ENCODE data around the gene FAM13A. TPM values are rescaled to one million over a fixed set of nuclear protein-coding genes. Genes with fewer than 3 reads are reported as not detected.

Gene FAM13A
- total RNA-seq, 1 donor from 2014 or later = 54.7 TPM

GRCh38 chr4:88814043-88814617, 242.9 kb downstream of the FAM13A start:
- peak; percentile 25 for DNase-seq (ENCODE audit: low spot score)

- no peak for DNase-seq (ENCODE audit: low spot score)
These were observed 244.0 kb downstream of the FAM13A start for GRCh38 chr4:88813013-88813412.

- DNase-seq (ENCODE audit: low spot score) = no peak
These were observed 244.6 kb downstream of the FAM13A start for GRCh38 chr4:88812420-88812819.

- DNase-seq (ENCODE audit: low spot score) = no peak
These were observed 245.1 kb downstream of the FAM13A start for GRCh38 chr4:88811904-88812303.

GRCh38 chr4:88810325-88810724, 246.7 kb downstream of the FAM13A start:
- DNase-seq (ENCODE audit: low spot score) = peak; percentile 51

DNA sequence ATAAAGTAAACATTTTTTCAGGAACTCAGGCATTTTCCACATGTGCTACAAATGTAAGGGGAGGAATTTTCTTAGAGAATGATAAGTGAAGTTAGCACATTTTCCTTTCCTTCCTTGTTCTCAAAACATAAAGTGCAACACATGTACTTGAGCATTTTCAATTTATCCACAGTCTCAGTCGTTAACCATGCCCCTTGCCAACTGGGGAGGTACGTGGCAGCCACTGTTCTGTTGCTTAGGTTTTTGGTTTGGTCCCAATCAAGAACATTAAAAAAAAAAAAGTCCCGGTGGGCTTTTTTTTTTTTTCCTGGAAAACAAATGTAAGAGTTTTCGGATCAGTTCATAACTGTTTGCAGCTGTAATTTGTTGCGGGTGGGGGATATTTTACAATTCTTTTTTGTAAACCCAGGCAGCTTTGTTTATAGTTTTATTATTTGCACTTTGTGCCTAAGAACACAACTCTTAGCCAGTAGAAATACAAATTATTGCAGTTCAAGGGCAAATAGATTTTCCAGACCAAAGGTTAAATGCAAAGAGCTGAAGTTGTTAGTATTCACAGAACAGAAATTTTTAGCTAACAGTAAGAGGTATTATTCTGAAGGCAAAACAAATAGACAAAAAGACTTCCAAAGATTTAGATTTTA, 247.3 kb downstream of the FAM13A start:
- no peak for DNase-seq (ENCODE audit: low spot score)

- no peak for DNase-seq (ENCODE audit: low spot score)
These were observed 247.9 kb downstream of the FAM13A start for GRCh38 chr4:88809101-88809500.

DNA sequence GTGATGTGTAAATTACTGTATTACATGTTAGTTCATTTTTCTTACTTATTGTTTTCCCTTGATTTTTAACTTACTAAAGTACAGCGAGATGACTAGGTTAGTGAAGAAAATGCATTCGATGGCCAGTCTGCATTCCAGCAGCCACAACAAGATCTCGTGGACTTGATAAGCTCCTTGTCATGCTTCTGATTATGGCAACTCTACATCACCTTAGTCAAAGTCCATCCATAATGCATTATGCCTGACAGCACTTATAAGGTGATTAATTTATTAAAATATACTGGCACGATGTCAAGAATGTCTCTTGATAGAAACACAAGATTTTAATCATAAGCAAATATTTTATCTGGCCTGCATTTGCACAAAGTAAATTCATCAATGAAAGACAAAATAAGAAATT, 249.5 kb downstream of the FAM13A start:
- DNase-seq (ENCODE audit: low spot score) = peak; percentile 29

DNA sequence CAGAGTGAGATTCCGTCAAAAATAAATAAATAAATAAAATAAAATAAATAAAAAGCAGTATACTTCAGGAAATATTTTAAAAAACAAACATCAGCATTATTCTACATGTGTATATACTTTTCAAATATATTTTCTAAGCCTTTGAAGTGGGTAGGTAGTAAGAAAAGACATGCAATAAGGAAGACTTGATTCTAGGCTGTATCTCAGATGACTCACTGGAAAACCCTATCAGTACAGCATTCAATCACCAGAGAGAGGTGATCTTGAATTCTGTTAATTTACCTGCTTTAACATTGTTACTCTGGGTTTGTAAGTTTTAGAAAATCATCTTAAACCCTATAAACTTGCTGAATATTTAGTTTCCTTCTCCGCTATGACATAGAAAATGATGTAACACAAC, 252.8 kb downstream of the FAM13A start:
- no peak for DNase-seq (ENCODE audit: low spot score)

DNA sequence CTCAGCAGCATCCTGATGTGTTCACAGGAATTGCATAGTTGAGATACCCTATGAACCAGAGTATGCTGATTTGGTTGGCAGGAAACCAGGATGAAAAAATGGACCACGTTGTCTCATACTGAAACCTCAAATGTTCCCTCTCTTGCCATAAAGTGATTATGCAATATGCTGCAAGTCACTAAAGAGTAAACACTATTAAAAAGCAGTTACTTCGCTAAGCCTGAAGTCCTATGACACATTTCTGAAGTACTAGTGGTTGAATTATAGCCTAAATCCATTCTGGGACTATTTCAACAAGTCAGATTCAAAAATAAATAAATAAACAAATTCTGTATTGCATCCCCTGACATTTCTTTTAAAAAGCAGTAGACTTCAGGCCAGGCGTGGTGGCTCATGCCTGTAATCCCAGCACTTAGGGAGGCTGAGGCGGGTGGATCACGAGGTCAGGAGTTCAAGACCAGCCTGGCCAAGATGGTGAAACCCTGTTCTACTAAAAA, 253.3 kb downstream of the FAM13A start:
- DNase-seq (ENCODE audit: low spot score) = peak; percentile 53

DNA sequence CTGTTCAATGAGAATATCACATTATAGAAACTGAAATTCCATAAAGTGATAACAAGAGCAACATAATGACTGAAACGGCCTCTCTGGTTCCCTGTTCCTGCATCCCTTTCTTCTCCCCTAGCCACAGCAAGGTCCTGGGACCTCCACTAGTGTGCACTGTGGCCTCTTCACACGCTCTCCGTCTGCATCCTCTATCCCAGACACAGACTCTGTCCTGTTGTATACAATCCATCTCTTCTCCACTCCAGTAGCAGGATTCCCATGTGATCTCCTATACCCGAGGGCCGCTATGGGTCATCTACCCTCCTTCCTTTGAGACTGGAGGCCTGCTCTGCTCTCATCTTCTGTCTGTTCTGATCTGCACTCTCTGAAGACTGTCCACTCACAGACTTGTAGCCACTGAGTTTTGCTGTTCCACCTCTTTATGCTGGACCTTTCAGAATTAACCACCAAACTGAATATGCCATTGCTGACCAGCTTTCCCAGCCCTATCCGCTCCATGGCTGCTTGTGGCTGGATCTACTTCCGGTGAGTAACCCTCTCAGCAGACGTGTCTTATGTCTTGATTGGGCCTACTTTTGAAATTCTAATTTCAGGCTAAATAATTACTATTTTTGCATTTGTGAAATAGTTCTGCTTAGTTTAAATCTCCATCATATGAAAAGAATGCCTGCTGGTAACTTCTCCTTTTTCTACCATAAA, 254.2 kb downstream of the FAM13A start:
- no peak for DNase-seq (ENCODE audit: low spot score)

DNA sequence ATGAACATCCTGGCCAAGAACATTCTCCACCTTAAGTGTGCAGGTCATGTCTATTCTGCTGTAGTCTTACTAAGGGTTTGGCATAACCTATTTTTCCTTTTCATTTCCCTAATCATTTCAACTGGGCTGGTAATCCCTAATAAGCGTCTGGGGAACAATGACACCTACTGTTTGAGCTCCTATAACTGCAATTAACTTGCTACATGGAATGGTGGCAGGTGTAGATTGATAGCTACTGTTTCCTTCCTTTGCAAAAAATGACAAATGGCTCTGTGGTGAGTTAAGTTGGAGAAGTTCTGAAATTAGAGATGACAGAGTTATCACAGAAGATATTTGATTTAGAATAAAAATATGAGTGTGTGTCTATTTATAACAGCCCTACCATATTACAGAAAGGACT, 254.8 kb downstream of the FAM13A start:
- DNase-seq (ENCODE audit: low spot score) = no peak

DNA sequence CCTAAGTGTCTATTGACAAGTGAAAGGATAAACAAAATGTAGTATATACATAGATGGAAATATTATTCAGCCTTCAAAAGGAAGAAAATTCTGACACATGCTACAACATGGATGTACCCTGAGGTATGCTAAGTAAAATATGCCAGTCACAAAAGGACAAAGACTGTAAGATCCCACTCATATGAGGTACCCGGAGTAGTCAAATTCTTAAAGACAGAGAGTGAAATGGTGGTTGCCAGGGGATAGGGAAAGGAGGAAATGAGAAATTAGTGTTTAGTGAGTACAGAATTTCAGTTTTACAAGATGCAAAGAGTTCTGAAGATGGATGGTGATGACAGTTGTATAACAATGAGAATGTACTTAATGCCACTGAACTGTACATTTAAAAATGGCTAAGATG, 257.1 kb downstream of the FAM13A start:
- DNase-seq (ENCODE audit: low spot score) = no peak

- DNase-seq (ENCODE audit: low spot score) = no peak
These were observed 259.3 kb downstream of the FAM13A start for GRCh38 chr4:88797725-88798124.

DNA sequence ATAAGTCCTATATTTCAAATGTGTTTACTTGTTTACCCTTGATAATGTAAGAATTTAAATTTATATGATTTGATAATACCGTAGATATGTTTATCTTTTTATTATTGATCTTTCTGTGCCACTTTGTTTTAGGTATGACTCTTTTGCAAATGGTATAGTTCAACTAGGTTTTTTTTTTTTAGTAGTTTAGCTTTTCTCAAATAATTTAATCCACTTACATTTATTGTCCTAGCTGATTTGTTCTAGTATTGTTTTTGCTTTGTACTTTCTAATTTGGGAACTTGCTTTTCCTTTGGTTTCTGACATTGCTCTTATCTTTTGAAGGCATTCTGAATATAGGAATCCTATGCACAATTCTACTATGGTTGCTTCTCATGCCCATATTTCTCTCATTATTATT, 260.4 kb downstream of the FAM13A start:
- no peak for DNase-seq (ENCODE audit: low spot score)

DNA sequence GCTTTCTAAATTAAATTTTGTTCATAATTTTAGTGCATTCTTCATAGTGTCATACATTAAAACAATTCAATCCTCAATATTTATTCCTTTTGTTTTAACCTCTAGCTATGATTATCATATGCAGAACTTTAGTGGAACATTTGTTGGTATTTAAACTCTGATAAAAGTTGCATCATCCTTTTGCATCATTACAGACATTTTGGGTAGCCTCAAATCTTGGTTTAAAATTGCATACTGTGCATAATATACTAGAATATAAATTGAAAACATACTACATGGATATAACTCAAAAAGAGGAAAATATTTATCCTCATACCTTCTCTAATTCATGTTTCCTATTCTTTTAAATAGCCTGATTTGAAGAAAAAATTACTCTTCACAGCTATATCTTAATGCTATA, 262.0 kb downstream of the FAM13A start:
- no peak for DNase-seq (ENCODE audit: low spot score)

DNA sequence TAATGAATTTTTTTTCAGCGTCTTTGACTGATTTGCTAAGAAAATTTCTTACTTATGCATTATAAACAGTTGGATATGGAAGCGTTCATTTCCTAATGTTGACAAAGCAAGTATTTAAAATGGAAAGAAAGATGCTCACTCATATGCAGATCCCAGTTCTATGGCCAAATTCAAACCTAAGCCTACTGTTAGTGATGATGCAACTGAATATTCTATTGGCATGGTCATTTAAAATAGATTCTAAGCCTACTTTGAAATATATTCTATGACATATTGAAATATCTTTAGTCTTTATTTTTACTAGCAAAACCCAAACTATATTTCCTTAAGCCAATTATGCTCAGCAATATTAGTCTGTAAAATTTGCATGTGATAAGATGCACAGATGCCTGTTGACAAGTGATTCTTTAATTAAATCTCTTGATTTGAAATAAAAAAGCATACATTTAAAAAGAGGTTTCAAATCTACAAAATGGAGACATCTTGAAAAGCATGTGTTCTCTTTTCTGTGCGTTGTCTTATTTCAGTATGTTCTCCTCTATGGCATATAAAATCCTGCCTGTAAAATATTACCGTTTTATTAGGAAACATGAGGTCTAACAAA, 262.8 kb downstream of the FAM13A start:
- no peak for DNase-seq (ENCODE audit: low spot score)

- no peak for DNase-seq (ENCODE audit: low spot score)
These were observed 263.5 kb downstream of the FAM13A start for GRCh38 chr4:88793475-88793874.

DNA sequence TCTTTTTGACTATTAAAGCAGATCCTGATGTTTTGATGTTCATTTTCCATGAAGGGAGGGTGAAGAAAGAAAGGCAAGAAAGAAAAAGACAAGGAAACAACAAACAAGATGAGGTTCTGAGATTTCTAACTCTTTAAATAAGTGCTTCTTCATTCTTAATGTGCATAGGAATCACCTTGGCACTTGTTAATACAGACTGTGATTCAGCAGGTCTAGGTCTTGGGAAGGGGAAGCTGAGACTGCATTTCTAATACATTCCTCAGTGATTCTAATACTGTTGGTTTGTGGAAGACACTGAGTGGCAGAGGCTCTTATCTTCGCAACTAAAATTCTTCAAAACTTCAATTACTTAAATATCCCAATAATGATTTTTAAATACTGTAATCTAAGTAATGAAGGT, 264.2 kb downstream of the FAM13A start:
- DNase-seq (ENCODE audit: low spot score) = no peak

DNA sequence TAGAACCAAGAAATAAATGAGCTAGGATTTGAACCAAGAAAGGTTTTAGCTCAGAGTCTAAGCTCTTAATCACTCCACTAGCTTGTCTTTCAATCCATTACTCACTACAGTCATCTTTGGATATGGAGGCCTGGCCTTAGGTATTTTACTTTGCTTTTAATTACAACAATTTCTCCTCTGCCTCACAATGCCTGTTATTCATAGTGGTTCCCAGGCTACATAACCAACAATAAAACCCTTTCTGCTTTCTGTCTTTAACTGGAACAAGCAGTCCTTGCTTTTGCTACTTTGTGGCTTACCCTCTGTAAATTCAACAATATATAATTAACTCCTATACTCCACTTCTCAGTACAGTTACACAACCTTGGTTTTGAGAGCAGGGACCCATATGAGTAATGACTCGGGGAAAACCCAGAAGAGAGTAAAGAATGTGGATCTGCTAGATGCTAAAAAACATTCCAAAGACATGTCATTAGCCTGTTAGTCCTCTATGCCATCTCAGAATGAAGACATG, 264.7 kb downstream of the FAM13A start:
- peak; percentile 62 for DNase-seq (ENCODE audit: low spot score)

DNA sequence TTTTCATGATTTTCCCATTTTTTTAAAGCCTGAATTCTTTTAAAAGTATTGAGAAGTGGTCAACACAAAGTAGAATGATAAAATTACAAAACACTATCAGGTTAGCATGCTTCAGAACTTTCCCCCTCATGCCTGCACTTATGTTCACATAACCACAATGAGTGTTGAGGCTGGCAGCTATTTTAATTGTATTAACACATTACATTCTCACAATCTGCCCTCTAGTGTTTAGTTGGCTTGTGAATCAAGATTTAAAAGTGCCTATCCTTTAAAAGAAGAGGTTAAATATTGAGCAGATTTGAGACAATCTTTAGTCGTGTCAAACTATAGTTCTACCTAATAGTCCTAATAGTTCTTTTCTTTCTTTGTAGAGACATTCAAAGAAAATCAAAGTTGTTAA, 265.7 kb downstream of the FAM13A start:
- DNase-seq (ENCODE audit: low spot score) = no peak

GRCh38 chr4:88788895-88789294, 268.1 kb downstream of the FAM13A start:
- no peak for DNase-seq (ENCODE audit: low spot score)

Measured in umbilical cord (tissue), 2 donors.